Loucy (cell line): ENCODE results near the gene BANP.

Source experiments
- CTCF ChIP-seq: fragments of 200-600 bp; sonication (generic); conservative IDR thresholded peaks from 2 replicates; pipeline ENCODE4 v1.5.1; 2014; ENCODE audit warnings: mild to moderate bottlenecking, antibody characterized with exemption, low read length
- EZH2phosphoT487 ChIP-seq: fragments of 200-600 bp; IDR thresholded peaks from 2 replicates; pipeline ENCODE4 v1.6.1; 2018; ENCODE audit warnings: antibody characterized with exemption, mild to moderate bottlenecking, moderate library complexity, borderline replicate concordance

- TF ChIP-seq CTCF: no peak
- no peak for TF ChIP-seq EZH2phosphoT487
These were observed 59.8 kb downstream of the BANP start for GRCh38 chr16:88010968-88011483.
